HL-60 (cell line): ENCODE measurements around the gene AGR3.

Experiments used
- DNase-seq, 2 experiments: peaks; one replicate each; pipeline ENCODE4 v3.0.0-alpha.2; 2010 to 2020; ENCODE audit warnings: low read depth in 1 of 2, low spot score in 1 of 2
- H3K27ac ChIP-seq: fragments of 250-450 bp; sonication (Bioruptor Pico); replicated peaks from 2 replicates; pipeline ENCODE4 v1.5.1; 2020; ENCODE audit warnings: mild to moderate bottlenecking, moderate library complexity
- H3K27me3 ChIP-seq: fragments of 250-450 bp; sonication (Bioruptor Pico); 2 replicates; pipeline ENCODE4 v1.5.1; 2021; ENCODE audit warnings: mild to moderate bottlenecking, moderate library complexity; ENCODE audit not compliant: insufficient read depth, poor library complexity, severe bottlenecking
- H3K4me3 ChIP-seq: replicated peaks from 2 replicates; pipeline ENCODE4 v1.5.1; 2011; ENCODE audit warnings: mild to moderate bottlenecking, control low read depth, low read length; ENCODE audit not compliant: insufficient read depth
- CTCF ChIP-seq: IDR thresholded peaks from one replicate; pipeline ENCODE4 v1.5.1; 2011; ENCODE audit warnings: low read length, control low read depth, inconsistent platforms; ENCODE audit not compliant: insufficient read depth
- GABPA ChIP-seq: IDR thresholded peaks from 2 replicates; pipeline ENCODE4 v1.6.1; 2012; ENCODE audit warnings: low read depth
- POLR2AphosphoS5 ChIP-seq: IDR thresholded peaks from 2 replicates; pipeline ENCODE4 v1.6.1; 2012; ENCODE audit warnings: low read depth
- REST ChIP-seq: IDR thresholded peaks from 2 replicates; pipeline ENCODE4 v1.6.1; 2012; ENCODE audit warnings: low read depth; ENCODE audit not compliant: insufficient replicate concordance
- SPI1 ChIP-seq: IDR thresholded peaks from 2 replicates; pipeline ENCODE4 v1.6.1; 2012; ENCODE audit warnings: low read depth, mild to moderate bottlenecking, borderline replicate concordance

Gene AGR3

GRCh38 chr7:16913643-16914042 is 31.9 kb upstream of the AGR3 start:
- no peak for DNase-seq
- Histone ChIP-seq H3K27me3 (no peaks in the 10 kb centered on the region), H3K27ac (no peak overlapping the region), H3K4me3 (no peak overlapping the region)
- TF ChIP-seq GABPA: no peak

GRCh38 chr7:16912540-16912939 is 30.8 kb upstream of the AGR3 start:
- H3K27me3 ChIP-seq: no peaks in the 10 kb centered on the region
- no peak for TF ChIP-seq SPI1
- TF ChIP-seq CTCF: no peak
- TF ChIP-seq POLR2AphosphoS5: no peak
- TF ChIP-seq REST: no peak
- TF ChIP-seq GABPA: no peak
- DNase-seq: no peak
- H3K27ac ChIP-seq: no peak overlapping the region
- H3K4me3 ChIP-seq: no peak overlapping the region

- H3K27ac ChIP-seq: no peak overlapping the region
- no peak for DNase-seq
- TF ChIP-seq SPI1 (no peak), GABPA (no peak), REST (no peak), POLR2AphosphoS5 (no peak), CTCF (no peak)
- no peaks in the 10 kb centered on the region for H3K27me3 ChIP-seq
- no peak overlapping the region for H3K4me3 ChIP-seq
These were observed 26.8 kb upstream of the AGR3 start for GRCh38 chr7:16908561-16908960.

GRCh38 chr7:16905300-16906044 is 23.7 kb upstream of the AGR3 start:
- no peak overlapping the region for H3K4me3 ChIP-seq
- H3K27ac ChIP-seq: no peak overlapping the region
- DNase-seq: no peak

More at GRCh38 chr7:16905300-16906044, 23.7 kb upstream of the AGR3 start:
- TF ChIP-seq GABPA (no peak), POLR2AphosphoS5 (no peak), SPI1 (no peak), CTCF (no peak), REST (no peak)
- H3K27me3 ChIP-seq: no peaks in the 10 kb centered on the region
